HG02840 (cell line): ENCODE data around the gene GAN.
"Not testable (repeated sequence)": the region's sequence is repeated elsewhere in the genome, so short reads cannot be mapped to it uniquely, and the experiment has no call there.

Experiments used
- ATAC-seq: cut with Tn5 transposase; IDR thresholded peaks from one replicate; pipeline ENCODE4 v1.9.1; 2021; ENCODE audit warnings: mild to moderate bottlenecking, moderate library complexity, moderate number of reproducible peaks; ENCODE audit not compliant: unreplicated experiment, low FRiP score

GAN gene

DNA sequence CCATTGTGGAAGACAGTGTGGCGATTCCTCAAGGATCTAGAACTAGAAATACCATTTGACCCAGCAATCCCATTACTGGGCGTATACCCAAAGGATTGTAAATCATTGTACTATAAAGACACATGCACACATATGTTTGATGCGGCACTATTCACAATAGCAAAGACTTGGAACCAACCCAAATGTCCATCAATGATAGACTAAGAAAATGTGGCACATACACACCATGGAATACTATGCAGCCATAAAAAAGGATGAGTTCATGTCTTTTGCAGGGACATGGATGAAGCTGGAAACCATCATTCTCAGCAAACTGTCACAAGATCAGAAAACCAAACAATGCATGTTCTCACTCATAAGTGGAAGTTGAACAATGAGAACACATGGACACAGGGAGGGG, 30.4 kb downstream of the GAN start:
- ATAC-seq: not testable (repeated sequence)

DNA sequence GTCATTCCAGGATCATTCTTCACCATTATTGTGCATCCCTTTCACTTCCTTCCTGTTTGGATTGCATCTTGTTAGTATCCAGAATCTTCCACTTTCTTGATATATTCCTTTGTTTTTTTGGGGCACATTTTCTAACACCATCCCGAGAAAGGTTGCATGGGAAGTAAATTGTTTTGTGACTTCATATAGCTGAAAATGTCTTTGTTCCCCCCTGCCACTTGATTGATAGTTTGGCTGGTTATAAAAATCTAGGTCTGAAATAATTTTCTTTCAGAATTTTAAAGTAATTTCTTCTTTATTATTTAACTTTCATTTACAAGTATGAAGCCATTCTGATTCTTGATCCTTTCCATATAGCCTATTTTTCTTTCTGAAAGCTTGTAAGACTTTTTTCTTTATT, 32.7 kb downstream of the GAN start:
- no peak for ATAC-seq

DNA sequence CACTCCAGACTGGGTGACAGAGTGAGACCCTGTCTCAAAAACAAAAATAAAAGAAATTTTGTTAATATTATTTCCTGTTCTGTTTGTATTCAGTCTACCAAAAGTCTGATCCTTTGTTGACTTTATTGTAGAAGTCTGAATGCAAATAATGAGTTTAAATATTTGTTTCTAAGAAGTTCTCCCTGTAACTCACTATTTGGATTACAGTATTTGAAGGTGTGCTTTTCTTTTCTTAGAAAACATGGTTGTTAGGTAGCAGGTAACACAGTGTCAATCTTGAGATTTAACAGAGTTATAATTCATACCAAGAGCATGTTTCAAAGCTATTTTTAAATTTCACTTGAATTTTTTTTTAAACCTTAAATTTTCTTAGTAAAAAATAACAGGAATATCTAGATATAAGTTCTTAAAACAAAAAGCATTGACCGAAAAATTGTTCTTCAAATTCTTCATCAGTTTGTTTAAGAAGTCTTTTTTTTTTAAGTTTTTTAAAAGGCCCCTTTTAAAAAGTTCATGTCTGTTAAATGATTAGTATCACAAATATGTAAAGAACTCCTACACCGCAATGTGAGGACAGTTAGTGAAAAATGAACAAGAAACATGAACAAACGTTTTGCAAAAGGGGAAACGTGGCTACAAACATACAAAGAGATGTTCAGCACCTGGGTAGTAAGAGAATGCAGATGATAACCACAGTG, 35.0 kb downstream of the GAN start:
- no peak for ATAC-seq

DNA sequence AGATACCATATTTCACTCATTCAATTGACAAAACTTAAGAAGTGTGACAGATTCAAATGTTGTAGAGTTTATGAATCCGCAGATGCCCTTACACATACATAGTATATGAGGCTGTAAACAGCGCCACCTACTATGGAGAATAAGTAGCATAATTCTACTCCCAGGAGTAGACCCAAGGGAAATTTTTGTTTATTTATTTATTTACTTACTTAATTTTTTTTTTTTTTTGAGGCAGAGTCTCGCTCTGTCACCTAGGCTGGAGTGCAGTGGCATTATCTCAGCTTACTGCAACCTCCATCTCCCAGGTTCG, 35.5 kb downstream of the GAN start:
- ATAC-seq: no peak

DNA sequence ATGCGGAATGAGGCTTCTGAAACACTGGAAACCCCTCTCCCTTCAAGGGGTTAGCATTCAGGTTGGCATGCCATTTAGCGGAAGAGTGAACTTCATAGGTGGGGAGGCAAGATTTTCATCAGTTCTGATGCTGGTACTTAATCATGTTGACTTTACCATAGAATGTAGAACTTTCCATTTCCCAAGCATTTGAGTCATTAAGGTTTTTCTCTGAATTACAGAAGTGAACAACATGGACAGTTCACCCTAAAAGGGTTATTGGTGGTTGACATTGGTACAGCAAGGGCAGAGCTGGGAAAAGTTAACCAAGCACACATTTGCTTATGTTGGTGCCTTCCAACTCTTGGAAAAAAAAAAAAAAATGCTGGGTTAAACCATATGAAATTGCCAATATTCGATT, 39.1 kb downstream of the GAN start:
- ATAC-seq: no peak

DNA sequence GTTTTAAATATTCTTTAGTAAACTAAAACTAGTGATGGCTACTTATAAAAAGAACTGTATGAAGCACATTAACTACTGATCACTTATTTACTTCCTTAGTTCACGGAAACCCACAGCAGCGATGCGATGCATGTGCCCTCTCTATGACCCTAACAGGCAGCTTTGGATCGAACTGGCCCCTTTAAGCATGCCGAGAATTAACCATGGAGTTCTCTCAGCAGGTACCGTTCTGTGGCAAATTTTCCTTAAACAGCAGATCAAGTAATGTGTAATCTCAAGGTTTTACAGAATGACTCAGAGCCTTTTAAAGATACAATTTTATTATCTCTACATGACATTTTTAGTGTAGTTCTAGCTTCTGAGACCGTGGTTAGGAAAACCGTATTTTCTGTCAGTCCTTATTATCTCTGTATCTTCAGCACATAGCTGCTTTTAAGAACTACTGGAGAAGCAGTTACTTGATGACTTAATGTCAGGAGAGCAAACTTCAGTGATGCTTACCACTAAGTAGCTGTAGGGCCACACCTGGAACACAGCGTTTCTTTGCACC, 43.0 kb downstream of the GAN start:
- ATAC-seq: no peak

DNA sequence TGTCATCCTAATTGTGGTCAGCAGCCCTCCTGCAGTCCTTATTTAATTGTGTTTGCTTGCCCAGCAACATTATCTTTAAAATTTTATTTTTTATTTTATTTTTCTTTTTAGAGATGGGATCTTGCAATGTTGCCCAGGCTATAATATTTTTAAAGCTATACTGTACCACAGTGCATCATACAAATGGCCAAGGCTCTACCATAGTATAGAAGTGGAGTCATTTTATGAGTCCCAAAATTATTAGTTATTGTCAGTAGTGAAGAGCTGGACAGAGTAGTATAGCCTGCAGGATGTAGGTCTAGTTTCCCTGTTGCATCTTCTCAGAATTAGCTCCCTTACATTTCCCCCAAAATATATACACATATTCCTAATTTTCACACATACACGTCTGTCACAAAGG, 44.1 kb downstream of the GAN start:
- ATAC-seq: no peak

DNA sequence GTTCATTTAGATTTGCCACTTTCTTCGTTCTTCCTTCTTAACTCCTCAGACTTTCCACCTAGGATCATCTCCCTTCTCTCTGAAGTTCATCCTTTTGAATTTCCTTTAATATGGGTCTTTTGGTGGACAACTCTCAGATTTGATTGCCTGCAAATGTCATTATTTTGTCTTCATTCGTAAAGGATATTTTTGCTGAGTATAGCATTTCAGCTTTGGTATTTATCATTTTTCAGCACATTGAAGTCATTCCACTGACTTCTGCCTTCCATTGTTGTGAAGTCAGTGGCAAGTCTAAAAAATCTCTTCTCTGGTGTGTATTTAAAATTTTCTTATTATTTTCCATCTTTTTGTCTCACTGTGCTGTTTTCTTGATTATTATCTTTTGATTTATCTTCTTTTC, 45.4 kb downstream of the GAN start:
- ATAC-seq: no peak

DNA sequence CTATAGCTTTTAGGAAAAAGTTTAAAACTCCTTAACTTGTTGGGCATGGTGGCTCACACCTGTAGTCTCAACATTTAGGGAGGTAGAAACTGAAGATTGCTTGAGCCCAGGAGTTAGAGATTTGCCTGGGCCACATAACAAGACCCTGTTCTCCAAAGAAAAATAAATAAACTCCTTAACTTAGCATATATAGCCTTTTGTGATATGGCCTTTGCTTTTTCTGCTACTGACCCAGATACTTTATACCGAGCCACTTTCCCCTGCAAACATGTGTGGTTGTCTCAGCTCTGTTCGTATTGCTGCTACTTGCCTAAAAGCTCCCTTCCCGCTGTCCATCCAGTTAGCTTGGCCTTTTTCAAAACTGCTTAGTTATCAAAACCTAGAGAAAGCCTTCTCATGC, 51.0 kb downstream of the GAN start:
- no peak for ATAC-seq

DNA sequence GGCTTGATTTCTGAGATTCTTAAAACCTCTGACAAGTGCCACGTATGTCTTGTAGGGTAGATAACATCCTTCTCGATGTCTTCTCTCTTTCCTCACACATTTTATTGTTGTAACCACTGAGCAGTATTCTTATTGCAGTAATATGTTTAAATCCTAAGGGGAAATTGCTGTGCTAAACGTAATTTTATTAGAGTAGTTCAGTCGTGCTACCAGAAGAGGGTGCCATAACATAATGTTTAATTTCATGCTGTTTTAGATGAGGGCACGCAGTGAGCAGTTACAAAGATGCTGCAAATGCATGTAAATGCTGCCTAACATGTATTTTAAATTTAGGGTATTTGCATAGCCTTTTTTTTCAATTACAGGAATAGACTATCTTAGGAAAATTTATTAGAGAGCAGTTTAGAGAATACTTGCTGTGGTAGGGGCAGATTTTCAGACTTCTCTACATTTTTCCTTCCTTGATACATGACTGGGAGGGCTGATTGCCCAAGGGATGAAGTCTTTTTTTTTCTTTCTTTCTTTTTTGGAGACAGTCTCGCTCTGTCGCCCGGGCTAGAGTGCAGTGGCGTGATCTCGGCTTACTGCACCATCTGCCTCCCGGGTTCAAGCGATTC, 51.7 kb downstream of the GAN start:
- no peak for ATAC-seq

DNA sequence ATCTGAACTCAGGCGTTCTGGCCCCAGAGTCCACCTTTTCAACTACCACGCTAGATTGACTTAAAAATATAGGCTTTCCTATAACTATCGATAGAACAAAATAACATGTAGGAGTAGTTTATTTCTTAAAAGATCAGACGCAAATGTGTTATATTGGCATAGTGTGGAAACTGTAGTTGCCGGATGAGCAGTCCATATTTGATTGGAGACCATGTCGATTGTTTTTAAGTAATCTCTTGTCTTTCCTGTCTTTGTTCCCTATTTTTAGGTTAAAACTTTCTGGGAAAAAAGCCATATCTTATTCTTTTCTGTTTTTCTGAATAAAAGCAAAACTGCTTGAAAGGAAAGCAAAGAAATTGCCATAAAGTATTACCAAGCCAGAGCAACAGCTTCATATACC, 53.1 kb downstream of the GAN start:
- ATAC-seq: no peak

DNA sequence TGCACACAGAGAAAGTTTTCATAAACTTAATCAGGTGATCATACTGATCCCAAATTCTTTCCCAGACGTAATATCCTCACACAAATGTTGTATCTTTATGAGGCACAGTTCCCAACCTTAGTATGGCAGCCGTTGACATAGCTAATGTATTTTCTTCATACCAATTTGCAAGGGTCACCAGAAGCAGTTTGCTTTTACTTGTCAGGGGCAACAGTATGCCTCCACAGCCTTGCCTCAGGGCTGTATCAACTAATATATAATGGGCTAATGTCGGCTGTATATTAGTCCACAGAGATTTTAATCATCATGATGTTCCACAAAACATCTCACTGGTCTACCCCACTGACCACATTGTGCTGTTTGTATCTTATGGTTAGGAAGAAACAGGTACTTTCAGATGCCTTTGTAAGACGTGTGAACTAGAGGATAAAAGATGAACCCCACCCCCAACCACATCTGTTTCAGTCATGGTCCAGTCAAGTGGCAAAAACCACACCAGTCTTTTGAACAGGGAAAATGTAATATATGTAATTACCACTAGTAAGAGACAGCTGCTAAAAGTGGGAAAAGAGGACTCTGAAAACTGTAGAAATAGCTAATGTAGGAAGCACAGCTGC, 55.2 kb downstream of the GAN start:
- no peak for ATAC-seq

DNA sequence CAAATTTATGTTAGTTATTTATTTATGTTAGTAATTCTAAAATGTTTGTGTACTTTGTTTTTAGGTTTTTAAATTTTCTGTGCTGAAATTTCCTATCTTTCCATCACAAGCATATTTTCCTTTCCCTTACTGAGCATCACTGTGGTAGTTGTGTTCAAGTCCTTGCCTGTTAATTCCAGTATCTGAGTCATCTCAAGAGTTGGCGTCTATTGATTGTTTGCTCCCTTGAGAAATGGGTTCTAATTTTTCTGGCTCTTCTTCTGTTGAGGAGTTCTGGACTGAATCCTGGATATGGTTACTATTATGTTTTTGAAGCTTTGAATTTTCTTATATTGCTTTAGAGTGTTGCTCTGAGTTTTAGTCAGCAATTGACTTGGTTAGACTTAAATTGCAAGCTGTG, 56.3 kb downstream of the GAN start:
- no peak for ATAC-seq

DNA sequence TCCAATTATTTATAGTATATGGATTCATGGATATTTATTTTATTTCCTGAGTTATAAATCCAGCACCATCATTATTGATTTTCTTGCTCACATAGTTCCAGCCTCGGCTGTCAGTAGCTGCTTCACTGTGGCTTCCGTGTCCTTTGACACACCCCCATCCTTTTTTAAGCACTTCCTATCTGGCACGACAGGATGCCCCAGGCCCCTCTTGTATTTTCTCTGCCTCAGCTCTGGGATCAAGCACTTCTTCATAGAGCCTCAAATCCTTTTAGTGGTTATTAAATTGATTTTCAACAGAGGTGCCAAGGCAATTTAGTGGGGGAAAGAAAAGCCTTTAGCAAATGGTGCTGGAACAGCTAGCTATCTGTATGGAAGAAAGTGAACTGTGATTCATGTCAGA, 59.8 kb downstream of the GAN start:
- no peak for ATAC-seq

DNA sequence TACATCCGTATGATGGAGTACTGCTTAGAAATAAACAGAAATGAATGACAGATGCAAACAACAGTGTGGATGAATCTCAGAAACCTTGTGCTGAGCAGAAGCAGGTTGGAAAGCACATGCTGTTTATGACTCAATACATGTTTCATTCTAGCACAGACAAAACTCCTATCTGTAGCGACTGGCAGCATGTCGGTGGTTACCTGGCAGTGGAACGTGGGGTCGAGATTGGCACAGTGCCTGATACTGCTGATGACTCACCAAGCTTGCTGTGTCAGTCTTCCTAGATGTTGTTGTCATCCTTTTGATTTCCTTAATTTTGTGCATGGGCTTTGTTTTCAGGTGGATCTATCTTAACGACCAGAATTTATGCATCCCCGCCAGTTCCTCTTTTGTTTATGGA, 62.1 kb downstream of the GAN start:
- no peak for ATAC-seq

DNA sequence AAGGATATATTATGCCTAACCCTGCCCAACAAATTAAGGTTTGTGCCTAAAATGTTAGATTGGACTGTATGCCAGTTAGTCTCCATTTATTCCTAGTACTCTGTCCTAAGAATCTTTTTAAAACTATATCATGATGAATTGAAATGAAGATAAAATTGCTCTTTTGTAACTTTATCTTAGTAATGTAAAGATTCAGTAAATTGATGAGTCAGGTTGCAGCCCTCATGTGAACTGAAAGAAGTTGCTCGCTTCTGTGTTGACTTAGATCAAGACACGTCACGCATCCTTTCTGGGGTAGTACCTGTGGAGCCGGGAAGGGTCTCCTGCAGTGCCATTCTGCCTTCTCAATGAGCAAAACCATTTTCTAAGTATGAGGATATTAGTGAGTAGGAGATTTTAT, 63.3 kb downstream of the GAN start:
- no peak for ATAC-seq

DNA sequence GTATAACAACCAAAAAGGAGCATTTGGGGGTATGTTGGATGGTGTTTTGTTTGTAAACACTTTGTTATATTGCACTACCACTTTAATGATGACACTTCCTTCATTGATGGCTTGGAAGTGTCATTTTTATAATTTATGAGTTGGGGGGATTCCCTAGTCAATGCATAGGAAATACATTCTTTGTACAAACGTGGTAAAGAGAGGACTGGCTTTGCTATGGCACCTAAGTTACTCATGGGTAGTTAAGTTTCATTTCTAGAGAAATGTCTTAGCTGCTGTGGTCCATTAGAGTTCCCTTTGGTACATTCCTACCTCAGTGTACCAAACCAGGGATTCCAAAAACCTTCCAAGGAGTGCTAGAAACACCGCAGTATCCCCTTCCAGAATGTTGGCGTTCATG, 66.2 kb downstream of the GAN start:
- ATAC-seq: no peak

DNA sequence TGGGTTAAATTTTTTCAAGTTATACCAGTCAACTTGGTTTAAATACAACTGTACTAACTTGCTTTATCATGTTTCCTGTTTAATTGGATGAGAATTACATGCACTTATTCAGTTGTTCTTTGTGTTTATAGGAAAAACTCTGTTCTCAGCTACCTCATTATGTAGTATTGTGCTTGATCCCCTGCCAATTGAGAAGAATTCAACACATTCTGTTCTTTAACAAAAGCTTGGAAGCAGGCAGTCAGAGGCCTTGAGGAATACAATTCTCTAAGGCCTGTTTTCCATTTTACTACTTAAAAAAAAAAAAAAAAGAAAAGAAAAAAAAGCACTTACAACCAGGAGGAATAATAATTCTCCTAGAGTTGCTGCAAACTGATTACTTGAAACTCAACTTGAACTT, 69.2 kb downstream of the GAN start:
- no peak for ATAC-seq

DNA sequence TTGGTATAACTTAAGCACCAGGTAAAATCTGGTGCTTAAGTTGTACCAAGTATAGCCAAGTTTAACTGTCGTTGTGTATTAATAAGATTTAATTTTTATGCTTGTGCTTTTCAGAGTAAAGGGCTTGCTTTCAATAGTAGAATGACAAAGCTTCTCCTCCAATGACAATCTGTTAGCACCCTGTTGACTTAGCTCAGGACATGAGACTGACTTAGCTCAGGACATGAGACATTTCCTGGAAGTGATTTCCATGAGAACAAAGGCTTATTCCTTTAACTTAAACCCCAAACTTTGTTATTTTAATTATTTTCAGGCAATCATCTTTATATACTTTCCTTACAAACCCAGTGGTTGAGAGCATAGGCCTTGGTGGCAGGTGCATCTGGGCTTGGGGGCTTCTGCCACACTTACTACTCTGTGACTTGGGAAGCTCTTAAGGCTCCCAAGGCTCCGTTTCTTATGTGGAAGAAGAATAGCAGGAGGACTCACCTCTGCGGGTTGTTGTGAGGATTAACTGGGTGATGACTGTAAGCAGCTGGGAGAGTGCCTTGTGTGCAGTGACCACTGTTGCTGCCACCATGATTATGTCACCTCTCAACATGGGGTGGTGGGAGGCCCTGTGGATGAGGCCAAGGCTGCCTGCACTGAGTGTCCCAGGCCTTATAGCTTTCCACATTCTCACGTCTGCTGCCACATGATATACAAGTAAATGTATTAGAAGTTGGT, 70.4 kb downstream of the GAN start:
- no peak for ATAC-seq

DNA sequence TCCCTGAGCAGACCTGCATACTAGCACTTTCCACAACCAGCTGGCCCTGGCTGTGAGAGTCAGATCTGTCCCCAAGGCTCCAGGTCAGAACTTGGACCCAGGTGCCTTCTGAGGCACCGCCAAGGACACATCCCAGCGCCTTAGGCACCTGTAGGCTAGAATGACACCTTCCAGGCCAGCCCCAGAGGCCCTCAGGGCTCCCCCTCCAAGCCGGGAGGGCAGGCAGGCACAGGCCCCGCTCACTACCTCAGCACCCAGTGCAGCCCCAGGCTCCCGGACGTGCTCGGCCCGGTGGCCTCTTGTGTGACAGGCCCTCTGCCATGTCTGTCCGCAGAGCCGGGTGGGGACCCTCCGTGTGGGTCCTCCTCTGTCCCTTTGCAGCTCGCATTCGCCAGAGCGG, 73.6 kb downstream of the GAN start:
- ATAC-seq: no peak

DNA sequence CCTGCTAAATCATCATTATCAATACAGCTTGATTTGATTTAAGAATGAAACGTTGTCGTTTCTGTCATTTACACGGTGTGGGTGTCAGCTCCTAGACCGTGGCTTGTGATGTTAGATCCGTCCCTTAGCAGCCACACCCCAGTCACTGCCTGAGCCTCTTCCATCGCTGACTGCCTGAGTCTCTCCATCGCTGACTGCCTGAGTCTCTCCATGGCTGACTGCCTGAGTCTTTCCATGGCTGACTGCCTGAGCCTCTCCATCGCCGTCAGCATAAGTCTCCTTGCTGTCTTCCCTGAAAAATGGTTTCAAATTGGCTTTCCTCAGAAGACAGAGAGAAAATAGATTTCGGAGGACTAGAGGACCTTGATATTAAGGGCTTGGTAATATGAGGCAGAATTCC, 76.1 kb downstream of the GAN start:
- ATAC-seq: no peak
